GM18508 (cell line): ENCODE measurements around the gene SRGAP2B.
"Not testable (repeated sequence)": the region's sequence is repeated elsewhere in the genome, so short reads cannot be mapped to it uniquely, and the experiment has no call there.

Source experiments
- ATAC-seq: cut with Tn5 transposase; IDR thresholded peaks from one replicate; pipeline ENCODE4 v1.9.1; 2021; ENCODE audit warnings: moderate number of reproducible peaks; ENCODE audit not compliant: insufficient read depth, unreplicated experiment

The SRGAP2B gene

DNA sequence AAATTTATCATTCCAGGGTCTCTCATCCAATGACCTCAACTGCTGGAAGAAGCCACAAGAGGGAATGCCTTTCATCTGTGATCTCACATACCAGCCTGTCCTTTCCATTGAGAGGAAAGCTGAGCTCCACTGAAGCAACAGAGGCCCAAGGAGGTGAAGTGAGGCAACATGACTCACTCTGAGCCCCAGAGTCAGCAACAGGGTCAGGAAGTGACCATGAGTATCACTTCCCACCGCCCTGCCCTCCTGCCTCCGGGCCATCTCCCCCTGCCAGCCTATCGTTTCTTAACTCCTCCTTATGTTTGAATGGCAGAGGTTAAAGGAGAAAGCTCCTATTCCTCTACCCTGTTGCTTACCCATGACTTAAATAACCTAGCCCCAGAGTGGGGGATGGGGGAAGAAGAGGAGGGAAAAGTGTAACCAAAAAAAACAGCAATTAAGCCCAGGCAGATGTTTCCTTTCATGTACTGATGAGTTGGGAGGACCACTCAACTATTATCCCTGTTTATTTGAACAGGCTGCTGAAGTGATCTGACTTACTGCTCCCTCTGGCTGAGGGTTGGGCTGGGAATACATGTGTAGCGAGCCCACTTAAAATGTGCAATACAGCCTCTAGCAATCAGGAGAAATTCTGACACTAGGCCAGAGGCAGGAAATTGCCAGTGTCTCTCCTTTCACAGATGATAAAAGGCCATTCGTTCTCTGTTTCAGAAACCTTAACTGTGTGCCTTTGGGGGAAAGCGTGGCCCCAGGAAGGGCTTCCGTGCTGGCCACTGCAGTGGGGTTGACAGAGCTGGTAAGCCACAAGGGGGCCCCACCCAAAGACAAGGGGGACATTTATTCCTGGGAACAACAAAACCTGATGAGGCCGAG, 177.7 kb downstream of the SRGAP2B start:
- not testable (repeated sequence) for ATAC-seq

DNA sequence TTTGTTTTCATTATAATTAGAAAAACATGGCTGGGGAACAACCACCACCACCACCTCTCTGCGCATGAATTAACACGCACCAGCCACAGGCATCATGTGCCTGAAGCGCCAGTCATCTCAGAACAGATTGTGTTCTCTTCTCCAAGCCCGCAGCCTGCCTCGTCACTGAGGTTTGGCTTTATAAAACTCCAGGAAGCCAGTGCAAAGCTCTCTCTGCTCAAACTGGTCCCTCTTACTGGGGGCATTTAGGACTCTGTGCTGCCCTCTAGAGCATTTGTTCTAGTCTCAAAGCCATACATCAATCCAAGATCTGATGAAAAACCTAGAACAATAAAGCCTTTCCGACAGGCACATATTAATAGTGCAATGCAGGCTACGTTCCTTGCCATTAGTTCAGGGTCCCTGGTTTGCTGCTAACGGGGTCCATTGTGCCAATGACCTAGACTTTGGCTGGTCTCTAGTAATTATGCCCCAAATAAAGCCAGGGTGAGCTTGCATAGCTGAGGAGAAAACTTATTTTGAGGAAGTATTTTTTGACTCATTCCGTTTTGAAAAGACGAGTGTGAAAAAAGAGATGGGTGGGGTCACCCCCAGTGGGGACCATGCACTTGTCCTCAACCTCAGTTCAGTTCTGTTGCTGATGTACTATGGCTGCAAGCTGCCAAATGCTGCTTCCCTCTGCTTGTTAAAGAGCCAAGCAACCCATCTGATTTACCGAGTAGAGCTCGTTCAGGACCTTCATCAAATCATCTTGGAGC, 181.0 kb downstream of the SRGAP2B start:
- not testable (repeated sequence) for ATAC-seq

GRCh38 chr1:144913458-144913857, 181.7 kb downstream of the SRGAP2B start:
- ATAC-seq = not testable (repeated sequence)

- not testable (repeated sequence) for ATAC-seq
Measured at GRCh38 chr1:144910729-144911128, 184.4 kb downstream of the SRGAP2B start.

DNA sequence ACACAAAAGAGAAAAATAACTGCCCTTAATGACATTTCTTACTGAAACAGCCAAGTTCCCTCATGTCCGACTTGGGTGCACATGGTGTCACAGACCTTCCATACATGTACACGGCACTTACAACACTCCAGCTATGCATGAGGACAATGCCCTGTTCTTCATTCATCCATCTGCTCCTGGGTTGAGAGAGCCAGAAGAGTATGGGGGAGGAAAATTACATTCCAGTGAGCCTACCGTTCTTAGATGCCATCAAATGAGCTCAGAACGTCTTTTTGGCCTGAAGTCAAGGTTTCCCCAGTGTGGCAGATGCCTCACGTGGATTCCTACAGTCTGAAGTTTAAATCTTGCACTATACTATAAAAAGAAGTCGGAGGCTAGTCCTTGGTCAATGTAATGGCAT, 194.3 kb downstream of the SRGAP2B start:
- ATAC-seq = not testable (repeated sequence)

DNA sequence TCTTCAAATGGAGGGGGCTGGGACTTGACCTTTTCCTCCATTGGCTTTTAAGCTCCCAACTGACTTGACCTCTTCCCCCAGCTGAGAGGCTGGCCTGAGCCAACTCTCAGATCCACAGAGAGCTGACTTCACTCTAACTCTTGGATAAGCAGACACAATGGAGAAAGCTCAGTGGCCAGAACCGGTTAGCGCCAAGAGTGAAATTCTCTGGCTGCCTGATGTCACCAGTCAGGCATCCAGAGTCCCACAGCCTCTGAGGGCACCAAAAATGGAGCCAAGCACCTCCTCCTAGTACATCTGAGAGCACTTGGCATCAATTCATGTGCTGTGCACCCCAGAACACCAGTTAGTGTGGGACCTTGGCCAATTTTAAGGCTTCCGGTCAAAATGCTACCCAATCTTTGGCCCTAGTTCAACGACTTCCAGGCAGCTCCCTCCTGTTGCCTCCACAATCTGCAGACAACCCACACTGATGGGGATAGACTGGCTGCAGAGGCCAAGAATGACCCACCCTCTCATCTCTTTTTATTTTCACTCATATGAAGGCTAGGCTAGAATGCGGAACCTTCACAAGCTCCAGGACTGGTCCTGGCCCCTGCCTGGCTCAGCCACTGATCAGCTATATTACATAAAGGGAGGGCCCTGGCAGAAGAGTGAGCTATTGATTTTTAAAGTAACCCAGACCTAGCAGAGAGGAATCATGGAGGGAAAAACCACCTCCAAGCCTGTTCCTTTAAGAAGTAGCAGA, 200.5 kb downstream of the SRGAP2B start:
- ATAC-seq = not testable (repeated sequence)

- ATAC-seq = not testable (repeated sequence)
Measured at GRCh38 chr1:144893710-144894438, 201.3 kb downstream of the SRGAP2B start.

DNA sequence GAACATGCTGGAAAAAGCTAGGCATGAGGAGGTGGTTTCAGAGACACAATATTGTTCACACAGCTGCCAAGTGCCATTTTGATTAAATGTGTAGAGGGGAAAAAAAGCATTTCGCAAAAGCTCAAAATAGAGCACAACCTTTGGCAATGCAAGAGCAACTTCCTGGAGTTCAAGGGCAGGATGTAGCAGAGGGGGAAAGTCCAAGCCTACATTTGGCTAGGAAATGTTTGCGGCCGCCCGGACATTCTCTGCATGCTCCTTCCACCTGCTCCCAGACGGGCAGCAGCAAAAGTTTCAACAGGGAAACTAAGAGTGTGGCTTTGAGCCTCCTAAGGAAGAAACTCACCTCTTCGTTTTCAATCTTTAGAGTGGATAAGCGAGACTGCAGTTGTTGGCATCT, 202.1 kb downstream of the SRGAP2B start:
- not testable (repeated sequence) for ATAC-seq

DNA sequence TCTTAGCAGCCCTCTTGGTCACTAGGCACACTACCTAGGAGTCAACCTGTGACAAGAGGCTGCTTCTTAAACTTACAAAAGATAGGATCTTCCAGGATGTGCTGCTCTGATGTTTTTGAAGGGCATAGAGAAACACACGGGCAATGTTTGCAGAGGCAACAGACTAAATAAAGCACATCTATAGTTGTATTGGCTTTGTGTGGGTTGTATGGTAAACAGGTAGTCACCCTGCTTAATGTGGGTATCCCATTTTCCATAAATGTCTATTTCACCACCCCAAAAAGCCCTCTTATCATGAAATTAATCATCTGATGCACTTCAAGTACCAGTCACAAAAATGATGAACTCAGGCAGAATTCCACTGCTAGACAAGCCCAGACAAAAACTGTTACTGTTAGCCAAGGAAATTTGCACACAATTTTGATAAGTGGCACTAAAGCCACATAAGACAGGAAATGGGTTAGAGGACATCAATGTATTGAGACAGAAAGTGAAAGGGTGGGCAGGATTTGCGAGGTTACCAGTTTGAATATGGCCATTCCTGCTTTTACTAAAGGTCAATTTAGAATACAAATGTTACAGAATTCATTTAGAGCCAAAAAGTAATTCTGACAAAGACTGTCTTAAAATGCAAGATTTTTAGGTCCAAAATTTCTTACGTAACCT, 205.5 kb downstream of the SRGAP2B start:
- ATAC-seq = not testable (repeated sequence)

- ATAC-seq = not testable (repeated sequence)
Measured at GRCh38 chr1:144883022-144883421, 212.1 kb downstream of the SRGAP2B start.

DNA sequence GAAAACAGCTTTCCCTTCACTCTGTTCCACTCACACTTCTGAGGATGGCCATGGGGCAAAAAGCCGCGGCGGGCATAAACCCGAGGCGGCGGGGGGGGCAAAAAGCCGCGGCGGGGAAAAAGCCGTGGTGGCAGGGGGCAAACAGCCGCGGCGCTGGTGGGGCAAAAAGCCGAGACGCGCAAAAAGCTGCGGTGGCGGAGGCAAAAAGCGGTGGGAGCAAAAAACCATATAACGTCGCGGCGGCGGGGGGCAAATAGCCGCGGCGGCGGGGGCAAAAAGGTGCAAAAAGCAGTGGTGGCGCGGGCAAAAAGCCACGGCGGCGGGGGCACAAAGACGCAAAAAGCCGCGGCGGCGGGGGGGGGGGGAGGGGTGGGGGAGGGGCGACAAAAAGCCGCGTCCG, 212.8 kb downstream of the SRGAP2B start:
- ATAC-seq = not testable (repeated sequence)

DNA sequence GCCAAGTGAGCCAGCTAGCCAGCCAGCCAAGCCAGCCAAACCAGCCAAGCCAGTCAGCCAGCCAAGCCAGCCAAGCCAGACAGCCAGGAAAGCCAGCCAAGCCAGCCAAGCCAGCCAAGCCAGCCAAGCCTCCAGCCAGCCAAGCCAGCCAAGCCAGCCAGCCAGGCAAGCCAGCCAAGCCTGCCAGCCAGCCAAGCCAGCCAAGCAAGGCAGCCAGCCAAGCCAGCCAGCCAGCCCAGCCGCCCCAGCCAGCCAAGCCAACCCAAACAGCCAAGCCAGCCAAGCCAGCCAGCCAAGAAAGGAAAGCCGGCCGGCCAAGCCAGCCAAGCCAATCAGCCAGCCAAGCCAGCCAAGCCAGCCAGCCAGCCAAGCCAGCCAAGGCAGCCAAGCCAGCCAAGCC, 236.5 kb downstream of the SRGAP2B start:
- not testable (repeated sequence) for ATAC-seq
